Measurements from ENCODE around the gene KCNQ1.

KCNQ1 gene

DNA sequence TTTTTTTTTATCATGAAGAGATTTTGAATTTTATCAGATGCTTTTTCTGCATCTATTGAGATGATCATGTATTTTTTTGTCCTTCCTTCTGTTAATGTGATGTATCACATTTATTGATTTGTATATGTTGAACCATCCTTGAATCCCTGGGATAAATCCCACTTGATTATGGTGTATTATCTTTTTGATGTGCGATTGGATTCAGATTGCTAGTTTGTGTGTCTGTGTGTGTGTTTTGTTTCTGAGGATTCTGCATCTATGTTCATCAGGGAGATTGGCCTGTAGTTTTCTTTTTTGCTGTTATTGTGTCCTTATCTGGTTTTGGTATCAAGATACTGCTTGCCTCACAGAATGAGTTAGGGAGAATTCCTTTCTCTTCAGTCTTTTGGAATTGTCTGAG lies 202.4 kb downstream of the KCNQ1 start:
- DNase-seq (ENCODE audit: low read depth in 2 of 2): no peak

DNA sequence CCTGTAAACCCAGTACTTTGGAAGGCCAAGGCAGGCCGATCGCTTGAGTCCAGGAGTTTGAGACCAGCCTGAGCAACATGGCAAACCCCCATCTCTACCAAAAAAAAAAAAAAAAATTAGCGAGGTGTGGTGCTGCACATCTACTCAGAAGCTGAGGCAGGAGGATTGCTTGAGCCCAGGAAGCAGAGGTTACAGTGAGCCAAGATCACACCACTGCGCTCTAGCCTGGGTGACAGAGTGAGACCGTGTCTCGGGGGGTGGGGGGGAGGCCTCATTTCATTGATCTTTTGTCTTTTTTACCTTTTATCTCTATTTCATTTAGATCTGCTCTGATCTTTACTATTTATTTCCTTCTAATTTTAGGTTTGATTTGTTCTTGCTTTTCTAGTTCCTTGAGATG lies 203.1 kb downstream of the KCNQ1 start:
- no peak for DNase-seq (ENCODE audit: low read depth in 2 of 2)

DNA sequence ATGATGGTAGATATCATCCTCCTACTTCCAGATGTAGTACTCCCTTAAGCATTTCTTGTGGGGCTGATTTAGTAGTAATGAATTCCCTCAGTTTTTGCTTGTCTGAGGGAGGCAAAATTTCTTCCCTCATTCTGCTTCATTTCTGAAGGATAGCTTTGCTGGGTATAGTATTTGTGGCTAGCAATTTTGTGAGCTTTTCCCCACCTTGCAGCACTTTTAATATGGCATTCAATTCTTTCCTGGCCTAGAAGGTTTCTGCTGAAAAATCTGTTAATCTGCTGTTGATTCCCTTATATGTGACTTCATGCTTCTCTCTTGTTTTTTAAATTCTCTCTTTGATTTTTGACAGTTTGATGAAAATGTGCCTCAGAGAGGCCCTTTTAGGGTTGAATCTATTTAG lies 204.6 kb downstream of the KCNQ1 start:
- no peak for DNase-seq (ENCODE audit: low read depth in 2 of 2)

DNA sequence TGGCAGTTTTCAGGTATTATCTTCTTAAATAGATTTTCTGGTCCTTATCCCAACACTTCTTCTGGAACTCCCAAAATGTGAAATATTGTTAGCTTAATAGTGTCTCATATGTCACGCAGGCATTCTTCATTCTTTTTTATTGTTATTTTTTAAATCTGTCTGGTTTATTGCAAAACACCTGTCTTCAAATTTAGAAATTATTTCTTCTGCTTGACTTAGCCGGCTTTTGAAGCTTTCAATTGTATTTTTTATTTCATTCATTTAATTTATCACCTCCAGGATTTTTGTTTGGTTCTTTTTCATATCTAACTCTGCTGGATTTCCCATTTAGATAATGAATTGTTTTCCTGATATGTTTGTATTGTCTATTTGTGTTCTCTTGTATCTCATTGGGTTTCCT lies 205.0 kb downstream of the KCNQ1 start:
- no peak for DNase-seq (ENCODE audit: low read depth in 2 of 2)

DNA sequence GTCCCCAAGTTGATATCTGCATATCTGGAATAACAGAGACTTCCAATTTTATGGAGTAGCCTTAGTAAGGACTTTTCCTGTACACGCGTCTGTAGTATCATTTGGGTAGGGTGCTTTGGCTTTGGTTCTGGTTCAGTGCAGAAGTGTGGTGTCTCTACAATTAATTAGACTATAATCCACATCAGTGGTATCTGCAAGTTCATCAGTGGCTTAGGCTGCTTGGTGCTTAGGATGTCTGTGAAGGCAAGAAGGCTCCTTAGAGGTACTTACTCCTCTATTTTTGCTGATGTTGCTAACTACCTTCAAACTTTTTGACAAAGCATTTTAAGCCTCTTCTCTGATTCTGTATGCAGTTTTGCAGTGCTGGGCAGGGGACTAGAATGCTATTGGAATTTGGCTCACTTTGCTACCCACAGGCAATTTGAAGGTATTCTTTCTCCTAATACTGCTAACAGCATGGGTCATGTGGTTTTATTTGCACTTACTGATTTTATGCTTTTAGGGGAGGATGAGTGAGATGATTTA lies 205.6 kb downstream of the KCNQ1 start:
- no peak for DNase-seq (ENCODE audit: low read depth in 2 of 2)

DNA sequence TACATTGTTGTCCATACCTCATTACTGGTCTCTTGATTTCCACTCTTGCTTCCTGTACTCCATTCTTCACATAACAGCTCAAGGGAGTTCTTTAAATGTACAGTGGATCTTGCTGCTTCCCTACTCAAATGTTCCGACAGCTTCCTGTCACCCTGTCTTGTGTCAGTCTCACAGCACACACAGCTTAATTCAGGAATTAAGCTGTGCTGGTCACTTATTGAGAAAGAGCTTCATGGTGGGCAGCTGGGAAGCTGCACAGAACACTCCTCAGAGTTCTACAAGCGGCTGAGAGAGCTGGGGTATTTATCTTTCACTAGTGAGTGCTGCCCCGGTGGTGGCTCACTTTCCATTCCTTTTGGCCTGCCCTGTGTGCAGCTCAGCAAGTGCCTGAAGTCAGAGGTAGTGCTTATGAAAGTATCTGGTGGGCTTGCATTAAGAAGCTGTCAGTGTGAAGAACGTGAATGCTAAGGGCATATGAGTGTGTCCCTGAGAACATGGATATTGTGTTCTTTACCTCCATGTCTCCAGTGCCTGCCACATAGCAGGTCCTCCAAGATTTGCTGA lies 206.3 kb downstream of the KCNQ1 start:
- DNase-seq (ENCODE audit: low read depth in 2 of 2): no peak

DNA sequence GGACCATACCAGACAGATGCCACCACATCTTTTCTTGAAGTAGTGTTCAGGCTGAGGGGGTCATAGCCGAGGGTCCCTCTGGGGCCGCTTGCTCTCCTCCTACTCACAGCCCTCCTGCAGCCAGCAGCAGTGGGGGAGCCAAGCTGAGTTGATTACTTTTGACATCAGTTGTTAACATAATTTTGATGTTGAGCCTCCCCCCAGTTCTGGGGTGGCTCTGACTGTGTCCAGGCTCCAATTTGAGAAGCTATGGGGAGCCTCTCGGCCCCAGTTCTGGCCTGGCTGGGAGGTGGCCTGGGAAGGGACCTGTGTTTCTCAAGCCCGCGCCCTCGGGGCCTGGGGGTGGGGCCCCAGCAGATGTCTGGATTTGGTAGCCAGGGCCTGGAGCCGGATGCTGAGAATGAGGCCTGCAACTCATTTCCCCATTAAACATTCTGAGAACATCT lies 207.0 kb downstream of the KCNQ1 start:
- DNase-seq (ENCODE audit: low read depth in 2 of 2): no peak

DNA sequence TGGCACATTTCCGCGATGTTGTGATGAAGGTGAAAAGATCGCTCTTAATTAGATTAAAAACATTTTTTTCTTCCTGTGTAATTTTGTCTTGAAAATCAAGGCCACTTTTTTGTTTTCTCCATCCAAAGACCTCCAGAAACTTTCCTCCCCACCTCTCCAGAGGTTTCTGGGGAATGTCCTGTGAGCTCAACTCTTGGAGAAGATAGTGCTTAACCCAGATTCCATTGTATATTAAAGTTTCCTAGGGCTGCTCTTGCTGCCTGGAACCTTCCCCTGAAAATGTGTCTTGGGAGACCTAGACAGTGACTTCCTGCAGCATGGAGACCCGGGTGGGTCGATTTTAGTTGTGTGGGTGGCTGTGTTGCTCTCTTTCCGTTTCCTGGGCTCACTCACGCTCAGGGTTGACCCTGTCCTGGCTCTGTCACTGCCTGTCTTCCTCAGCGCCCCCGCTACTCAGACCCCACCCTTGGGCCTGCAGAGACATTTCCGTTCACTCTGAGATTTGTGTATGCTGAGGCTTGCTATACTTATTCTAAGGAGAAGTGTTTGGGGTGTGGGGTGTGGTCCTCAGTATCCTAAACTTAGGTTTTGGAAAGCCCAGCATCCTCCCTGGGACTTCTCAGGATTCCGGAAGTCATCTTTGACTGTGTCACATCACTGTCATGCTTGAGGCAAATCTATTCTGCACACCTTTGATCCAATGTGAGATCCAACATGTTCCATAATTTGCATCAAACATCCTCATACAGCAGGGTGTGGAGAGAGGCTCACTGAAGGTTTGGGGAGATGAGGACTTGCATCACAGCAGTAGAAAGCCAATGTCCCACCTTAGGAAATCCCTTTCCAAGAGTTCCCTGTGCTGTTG lies 207.8 kb downstream of the KCNQ1 start:
- DNase-seq (ENCODE audit: low read depth in 2 of 2): no peak

DNA sequence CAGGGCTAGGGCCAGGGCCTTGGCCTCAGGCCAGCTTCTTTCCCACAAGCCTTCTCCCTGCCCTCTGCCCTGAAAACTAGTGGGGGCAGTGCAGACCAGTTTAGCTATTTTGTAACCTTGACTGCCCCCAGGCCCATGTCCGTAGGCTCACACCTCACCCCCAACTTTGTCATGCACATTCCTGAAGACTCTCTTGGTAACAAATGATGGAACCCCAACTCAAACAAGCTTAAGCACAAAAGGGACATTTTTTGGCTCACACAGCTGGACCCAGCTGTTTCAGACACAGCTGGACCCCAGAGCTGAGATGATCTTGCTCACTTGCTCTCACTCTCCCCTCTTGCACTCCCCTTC lies 208.4 kb downstream of the KCNQ1 start:
- DNase-seq (ENCODE audit: low read depth in 2 of 2): no peak

DNA sequence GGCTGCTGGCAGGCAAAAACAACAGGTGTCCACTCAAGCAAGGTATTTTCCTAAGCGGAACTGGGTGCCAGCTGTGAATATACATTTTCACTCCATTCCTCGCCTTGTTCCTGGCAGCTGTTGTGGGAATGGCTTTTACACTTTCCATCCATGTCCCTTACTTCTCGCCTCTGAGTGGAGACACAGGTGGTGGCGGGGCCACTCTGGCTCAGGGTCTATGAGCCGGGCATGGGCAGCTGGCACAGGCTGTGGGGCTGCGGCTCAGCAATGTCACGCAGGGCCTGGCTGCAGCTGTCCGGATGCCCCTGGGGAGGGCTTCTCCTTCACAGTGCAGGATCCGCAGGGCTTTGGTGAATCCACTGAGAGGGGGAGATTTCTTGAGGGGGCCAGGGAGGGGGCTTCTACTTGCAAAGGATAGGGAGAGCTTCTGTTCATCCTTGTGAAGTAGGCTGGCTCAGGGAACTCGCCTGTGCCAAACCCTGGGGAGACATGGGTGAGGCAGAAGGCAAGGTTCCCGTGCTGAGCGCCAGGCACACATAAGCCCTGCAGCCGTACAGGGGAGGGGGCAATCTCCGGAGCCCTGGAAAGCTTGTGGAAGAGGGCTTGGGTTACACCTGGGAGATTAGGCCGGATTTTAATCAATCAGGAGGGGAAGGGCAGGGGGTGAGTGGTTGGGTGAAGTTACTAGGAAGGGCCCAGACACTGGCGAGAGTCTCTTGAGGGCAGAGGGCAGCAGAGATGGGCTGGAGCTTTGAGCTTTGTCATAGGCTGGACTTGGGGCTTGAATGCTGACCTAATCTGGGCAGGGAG lies 209.3 kb downstream of the KCNQ1 start:
- no peak for DNase-seq (ENCODE audit: low read depth in 2 of 2)

DNA sequence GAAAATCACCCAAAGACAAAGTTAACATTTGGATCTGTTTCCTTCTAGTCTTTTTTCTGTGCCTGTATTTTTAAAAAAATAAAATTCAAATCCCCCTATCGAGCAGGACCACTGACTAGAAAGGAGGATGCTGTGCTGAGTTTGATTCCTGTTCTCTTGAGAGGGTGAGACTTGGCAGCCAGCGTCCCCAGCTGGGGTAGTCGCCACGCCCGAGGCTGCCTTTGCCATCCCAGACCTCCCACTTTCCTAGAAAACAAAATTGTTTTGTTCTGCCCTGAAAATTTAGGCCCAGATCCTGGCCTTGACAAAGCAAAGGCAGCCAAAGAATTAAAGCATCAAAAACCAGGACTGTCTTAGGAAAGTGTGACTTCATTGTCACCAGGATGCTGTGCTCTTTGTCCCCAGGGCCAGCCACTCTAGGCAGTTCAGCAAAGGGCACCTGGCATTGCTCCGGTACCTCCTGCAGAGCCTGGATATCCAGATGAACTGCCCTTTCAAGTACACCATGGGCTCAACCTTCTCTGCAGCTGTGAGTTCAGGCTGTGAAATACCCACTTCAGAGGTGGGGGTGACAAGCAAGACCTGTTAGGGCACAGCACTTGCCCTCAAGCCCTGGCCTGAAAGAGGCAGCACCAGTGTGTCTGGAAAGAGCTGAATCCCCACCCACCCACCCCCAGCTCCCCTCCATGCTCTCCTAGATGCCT lies 210.4 kb downstream of the KCNQ1 start:
- no peak for DNase-seq (ENCODE audit: low read depth in 2 of 2)

DNA sequence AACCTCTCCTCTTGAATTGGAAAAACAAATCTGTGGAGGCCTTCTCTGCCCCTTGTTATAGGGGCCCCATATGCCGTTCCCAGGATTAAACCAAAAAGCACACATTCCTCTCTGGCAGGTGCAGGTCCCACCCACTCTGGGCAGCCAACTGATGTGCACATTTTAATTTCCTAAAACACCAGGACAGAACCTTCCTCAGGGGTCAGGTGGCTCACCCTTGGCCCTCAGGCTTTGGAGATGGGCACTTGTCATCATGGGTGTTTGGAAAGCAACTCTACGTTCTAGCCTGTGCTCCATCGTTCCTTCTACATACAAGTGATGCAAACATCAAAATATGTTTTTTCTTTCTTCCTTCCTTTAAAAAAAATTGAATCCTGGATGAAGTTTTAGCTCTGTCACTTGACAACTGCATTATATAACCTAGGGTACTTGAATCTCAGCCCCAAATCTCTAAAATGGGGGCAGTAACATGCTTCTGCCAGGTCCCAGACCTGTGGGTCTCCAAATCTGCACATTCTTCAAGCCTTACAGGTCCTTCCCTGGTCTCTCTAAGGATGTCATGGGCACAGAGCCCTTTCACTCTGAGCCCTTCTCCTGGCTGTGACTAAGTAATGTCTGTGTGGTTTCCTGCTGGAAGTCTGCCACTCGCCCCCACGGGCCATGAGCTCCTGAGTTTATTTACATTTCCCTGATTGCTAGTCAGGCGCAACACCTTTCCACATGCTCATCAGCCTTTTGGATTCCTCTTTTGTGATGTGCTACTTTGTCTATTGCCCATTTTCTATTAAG lies 211.2 kb downstream of the KCNQ1 start:
- DNase-seq (ENCODE audit: low read depth in 2 of 2): peak in 1 of 2 experiments; percentile 9

DNA sequence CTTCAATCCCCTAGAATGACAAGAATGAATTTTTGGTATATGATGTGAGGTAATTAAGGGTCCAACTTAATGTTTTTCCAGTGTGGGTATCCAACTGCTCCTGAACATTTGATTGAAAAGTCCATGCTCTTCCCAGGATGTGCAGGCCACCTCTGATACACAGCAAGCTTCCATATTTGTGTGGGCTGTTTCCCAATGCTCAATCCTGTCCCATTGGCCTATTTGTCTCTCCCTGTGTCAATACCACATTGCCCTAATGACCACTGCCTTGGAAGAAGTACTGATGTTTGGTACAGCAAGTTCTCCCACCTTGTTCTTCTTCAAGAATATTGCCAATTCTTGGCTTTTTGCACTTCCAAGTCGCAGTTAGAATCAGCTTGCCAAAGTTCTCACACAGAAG lies 212.1 kb downstream of the KCNQ1 start:
- DNase-seq (ENCODE audit: low read depth in 2 of 2): no peak

DNA sequence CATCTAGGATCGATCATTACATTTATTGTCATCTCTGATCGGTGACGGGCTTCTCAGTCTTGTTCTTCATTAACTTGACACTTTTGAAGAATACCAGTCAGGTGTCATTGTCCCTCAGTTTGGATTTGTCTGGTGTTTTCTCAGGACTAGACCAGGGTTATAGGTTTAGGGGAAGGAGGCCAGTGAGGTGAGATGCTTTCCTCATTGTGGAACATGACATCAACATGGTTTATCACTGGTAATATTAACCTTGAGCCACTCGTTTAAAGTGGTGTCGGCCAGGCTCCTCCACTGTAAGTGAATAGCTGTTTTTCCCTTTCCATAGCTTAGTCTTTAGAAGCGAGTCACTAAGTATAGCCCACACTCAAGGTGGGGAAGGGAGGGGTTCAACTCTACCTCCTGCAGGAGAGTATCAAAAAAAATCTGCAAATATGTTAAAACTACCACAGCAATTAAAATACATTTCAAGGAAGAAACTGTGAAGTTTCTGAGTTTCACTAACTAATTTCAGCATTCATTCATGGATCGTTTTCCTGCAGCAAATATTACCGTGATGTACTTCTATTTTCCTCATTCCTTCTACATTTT lies 213.0 kb downstream of the KCNQ1 start:
- no peak for DNase-seq (ENCODE audit: low read depth in 2 of 2)

DNA sequence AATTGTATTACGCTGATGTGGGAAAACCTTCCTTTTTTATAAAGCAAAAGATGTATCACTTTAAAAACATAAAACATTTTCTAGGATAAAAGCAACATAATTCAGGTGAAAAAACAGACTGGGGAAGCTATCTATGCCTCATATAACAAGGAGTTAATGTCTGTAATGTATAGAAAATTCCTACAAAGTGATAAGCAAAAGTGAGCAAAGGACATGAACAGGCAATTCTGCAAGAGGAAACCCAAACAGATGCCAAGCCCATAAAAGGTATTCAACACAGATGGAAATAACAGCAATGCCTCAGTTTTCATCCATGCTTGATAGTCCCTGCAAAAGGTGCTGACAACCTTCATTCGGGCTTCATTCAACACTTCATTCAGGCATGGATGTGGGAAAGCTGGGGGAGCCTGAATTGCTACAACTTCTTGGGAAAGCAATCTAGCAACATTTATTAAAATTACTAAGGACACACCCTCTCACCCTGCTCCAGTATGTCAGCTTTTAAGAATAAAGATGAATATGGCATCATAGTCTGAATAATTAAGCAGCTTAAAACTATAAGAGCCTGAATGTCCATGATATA lies 215.6 kb downstream of the KCNQ1 start:
- no peak for DNase-seq (ENCODE audit: low read depth in 2 of 2)

DNA sequence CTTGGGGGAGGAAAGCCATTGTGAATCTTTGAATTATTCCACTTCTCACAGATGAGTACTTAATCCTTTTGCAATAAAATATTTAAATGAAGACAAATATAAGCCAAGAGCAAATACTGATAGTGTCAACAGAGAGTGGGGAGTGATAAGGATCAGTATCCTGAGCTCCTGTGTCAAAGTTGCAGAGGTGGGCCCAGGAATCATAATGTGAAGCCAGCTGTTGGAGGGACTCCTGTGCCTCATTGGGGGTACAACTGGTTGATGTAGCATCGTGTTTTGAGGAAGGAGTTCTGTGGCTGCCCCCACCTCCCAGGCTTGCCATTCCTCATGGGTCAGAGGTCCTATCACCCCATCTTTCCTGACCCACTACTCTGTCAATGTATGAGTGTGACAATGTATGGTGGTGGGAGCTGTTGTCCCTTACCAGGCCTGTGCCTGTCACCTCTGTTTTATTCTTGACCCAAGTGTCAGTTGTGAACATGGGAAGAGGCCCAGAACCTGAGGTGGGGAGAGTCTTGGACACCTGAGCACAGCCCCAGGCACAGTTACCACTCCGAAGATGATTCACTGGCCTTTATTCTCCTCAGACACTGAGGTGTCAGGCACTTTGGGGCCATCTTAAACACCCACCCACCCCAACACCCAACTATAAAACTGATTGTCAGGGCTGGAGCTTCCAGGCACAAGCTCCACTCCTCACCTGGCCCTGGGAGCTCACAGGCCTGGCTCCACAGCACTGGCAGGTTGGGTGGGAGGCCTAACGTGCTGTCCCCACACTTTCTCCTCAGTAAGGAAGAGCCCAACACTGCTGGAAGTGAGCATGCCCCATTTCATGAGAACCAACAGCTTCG lies 216.6 kb downstream of the KCNQ1 start:
- no peak for DNase-seq (ENCODE audit: low read depth in 2 of 2)

DNA sequence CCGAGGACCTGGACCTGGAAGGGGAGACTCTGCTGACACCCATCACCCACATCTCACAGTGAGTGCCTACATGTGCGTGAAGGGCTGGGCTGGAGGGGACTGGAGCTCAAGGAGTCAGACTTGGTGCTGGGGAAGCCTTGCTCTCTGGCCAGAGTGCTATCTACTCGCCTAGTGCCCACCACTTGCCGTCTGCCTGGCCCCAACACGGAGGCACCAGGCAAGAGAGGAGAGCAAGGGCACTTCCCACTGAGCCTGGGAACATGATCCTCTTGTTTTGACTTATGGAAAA lies 217.2 kb downstream of the KCNQ1 start:
- no peak for DNase-seq (ENCODE audit: low read depth in 2 of 2)

DNA sequence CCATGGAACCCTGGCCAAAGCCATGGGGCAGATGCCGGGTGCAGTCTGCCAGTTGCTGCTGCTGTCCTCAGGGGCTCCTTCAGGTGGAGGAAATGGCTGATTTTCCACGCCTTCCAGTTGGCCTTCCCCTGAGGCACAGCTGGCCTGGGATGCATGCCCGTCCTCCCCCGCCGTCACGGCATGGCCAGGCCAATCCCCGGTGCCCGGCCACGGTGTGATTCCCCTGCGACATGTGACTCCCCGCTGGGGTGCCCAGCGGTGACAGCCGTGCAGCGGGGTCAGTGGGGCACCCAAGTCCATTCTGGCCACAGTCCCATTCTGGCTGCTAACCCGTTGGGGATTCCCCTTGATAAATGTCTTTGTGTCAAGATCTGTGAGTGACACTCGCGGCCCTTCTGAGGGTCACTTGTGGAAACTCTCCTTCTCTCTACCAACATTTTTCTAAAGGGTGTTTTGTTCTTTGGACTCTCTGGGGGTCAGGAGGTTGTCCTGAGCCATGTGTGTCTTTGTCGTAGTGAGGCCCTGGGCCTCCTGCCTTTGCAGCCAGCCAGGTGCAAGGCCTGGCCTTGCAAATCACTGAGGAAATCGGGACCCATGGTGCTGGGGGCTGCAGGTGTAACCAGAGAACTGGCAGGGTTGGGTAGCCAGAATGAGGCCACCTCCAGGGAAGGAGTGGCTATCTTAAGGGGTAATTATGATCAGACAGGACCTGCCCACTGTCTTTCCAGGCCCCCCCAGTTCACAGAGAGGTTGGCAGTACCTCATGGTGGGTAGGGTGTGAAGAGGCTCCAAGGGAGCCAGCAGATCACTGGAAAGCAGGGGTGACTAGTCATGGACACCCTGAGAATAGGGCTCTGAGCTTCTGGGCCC lies 217.9 kb downstream of the KCNQ1 start:
- DNase-seq (ENCODE audit: low read depth in 2 of 2): no peak

DNA sequence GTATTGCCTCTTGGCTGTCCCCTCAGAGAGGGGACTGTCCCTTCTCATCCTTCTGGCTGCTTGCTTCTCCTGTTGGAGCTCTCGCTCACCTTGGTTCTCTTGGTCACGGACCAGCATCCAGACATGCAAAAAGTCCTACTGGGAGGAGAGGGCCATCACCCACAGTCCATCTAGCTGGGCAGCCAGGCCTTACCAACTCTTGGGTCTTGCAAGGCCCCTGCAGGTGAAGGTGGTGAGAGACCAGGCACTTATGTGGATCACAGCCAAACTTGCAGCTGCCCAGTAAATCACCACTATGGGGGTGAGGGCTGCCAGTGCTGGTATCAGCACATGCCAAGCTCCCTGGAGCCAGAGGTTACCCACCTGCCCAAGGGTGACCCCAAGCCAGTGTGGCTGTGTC lies 218.7 kb downstream of the KCNQ1 start:
- no peak for DNase-seq (ENCODE audit: low read depth in 2 of 2)

Data from fibroblast of skin of left quadriceps (primary cell).